Neural cell (in vitro differentiated cells): ENCODE measurements around the gene ABCA13.

Experiments used
- CTCF ChIP-seq: fragments of 450-650 bp; IDR thresholded peaks from 2 replicates; pipeline ENCODE4 v1.5.1; 2014; ENCODE audit warnings: antibody characterized with exemption, mild to moderate bottlenecking, moderate library complexity; ENCODE audit not compliant: poor library complexity, severe bottlenecking
- EZH2 ChIP-seq: fragments of 200-600, 300-800 bp; shearing (Covaris generic), sonication (generic); IDR thresholded peaks from 2 replicates; pipeline ENCODE4 v1.6.1; 2014; ENCODE audit warnings: antibody characterized with exemption, low read length, borderline replicate concordance, mild to moderate bottlenecking; ENCODE audit not compliant: insufficient read depth, poor library complexity, severe bottlenecking

GRCh38 chr7:48505466-48505865, 334.2 kb downstream of the ABCA13 start:
- TF ChIP-seq CTCF (no peak), EZH2 (no peak)
